Heart right ventricle (tissue), 16 donors: ENCODE measurements around the gene ACOX3. TPM values are rescaled to one million over a fixed set of nuclear protein-coding genes. Genes with fewer than 3 reads are reported as not detected.
A peak's percentile ranks its signal among the peaks of the same experiment; 100 is the strongest.

Experiments used
- ATAC-seq, 8 donors: fragments of 200-7000 bp; cut with Tn5 transposase; one replicate each; pipeline ENCODE4 v1.9.1; 2020; ENCODE audit warnings: mild to moderate bottlenecking in 8 of 8, moderate library complexity in 8 of 8, moderate number of reproducible peaks in 1 of 8
- DNase-seq, 2 donors: peaks; one replicate each; pipeline ENCODE4 v3.0.0-alpha.2; 2020
- H3K27ac ChIP-seq, 10 donors: fragments of 200-600 bp; sonication (generic) in 2 of 10; one replicate each; pipeline versions ENCODE4 v1.5.0 to v1.8.0; 2020 to 2022; ENCODE audit warnings: mild to moderate bottlenecking in 3 of 10
- H3K27me3 ChIP-seq, 7 donors: fragments of 200-600 bp; one replicate each; pipeline ENCODE4 v1.8.0; 2021 to 2022; ENCODE audit warnings: mild to moderate bottlenecking in 2 of 7
- H3K36me3 ChIP-seq, 9 donors: fragments of 200-600 bp; sonication (generic) in 1 of 9; one replicate each; pipeline versions ENCODE4 v1.5.0 to v1.8.0; 2020 to 2022; ENCODE audit warnings: mild to moderate bottlenecking in 2 of 9
- H3K4me1 ChIP-seq, 9 donors: fragments of 200-600 bp; sonication (generic) in 1 of 9; one replicate each; pipeline versions ENCODE4 v1.5.0 to v1.8.0; 2020 to 2022; ENCODE audit warnings: mild to moderate bottlenecking in 4 of 9
- H3K4me3 ChIP-seq, 10 donors: fragments of 200-600 bp; sonication (generic) in 2 of 10; one replicate each; pipeline versions ENCODE4 v1.5.0 to v1.8.0; 2020 to 2022; ENCODE audit warnings: mild to moderate bottlenecking in 7 of 10, moderate library complexity in 2 of 10
- H3K9me3 ChIP-seq, 11 donors: fragments of 200-600 bp in 10 of 11; sonication (generic) in 2 of 11; one replicate each; pipeline versions ENCODE4 v1.5.0 to v1.8.0; 2013 to 2022; ENCODE audit warnings: mild to moderate bottlenecking in 2 of 11, control low read depth in 1 of 11, moderate library complexity in 1 of 11
- CTCF ChIP-seq, 9 donors: fragments of 200-600 bp; sonication (generic) in 2 of 9; IDR thresholded peaks; one replicate each; pipeline versions ENCODE4 v1.5.0 to v1.8.0; 2021 to 2022; ENCODE audit warnings: antibody characterized with exemption in 9 of 9, mild to moderate bottlenecking in 5 of 9, moderate library complexity in 1 of 9
- WGBS, 2 donors: extraction: QIAGEN DNeasy Blood & Tissue Kit; methylation state at CpG; one replicate each; pipeline ENCODE4 v1.1.7; 2013; ENCODE audit warnings: inconsistent platforms in 1 of 2; 5-methylcytosine and 5-hydroxymethylcytosine counted together
- intact Hi-C, 10 donors: fragments of 100-400 bp; cut with DNase I; formaldehyde crosslinking; loops; one replicate each; pipeline versions ENCODE4 v1.11.1 to v1.14.2; 2022
- polyA plus RNA-seq, 2 donors: library from polyadenylated mRNA; stranded (reverse); fragments of 200-250 nt; gene quantifications; one replicate each; pipeline ENCODE4 v1.2.3, GENCODE V29; 2013
- total RNA-seq, 10 donors: library from RNA; stranded (reverse); fragmentation: NEBNext Ultra II Directional in 3 of 10; extraction: Animal tissue kit (Norgen Biotek cat#: 25700) in 3 of 10; gene quantifications; one replicate each; pipeline versions ENCODE4 v1.2.1 to v1.2.4, GENCODE V29; 2021 to 2023
- donor health status: Arrhythmogenic right ventricular cardiomyopathy.
- donor health status: ischemic (EF 13 %, LVEDD 7.1; RV severe dilation, severe dysfunction).
- donor health status: healthy with polysubstance abuse.
- donor health status: DM: no; HTN: yes; CAD: no.
- donor health status: DM: no; HTN: no; CAD: no.
- donor health status: ischemic (EF 25% LVEDD 6.9; RV normal size, moderate dysfunction).
- donor health status: ischemic (EF 25% LVEDD 5.7; RV mildly dilated, moderate dysfunction).
- donor health status: healthy.
- donor health status: DM: yes; HTN: yes; CAD: no.
- donor health status: Ischemic cardiomyopathy.
- donor health status: ischemic (EF 35%, LVEDD 5.7; RV mildly dilated, moderate dysfunction).
- donor health status: nonischemic (EF 11% LVEDD 7.7; RV severe dilation, severe dysfunction).
- donor health status: DM: yes; HTN: yes; CAD: no.
- donor health status: PGD.
- donor health status: ischemic (EF 29% LVEDD 5.4; RV normal size, mild dysfunction).
- donor health status: nonischemic (EF 23%, LVEDD 6.1; RV moderate dilation, normal function).

Gene ACOX3
- total and polyA plus RNA-seq, 12 donors, result 17.9 to 28.9 (median 25.4) TPM

GRCh38 chr4:8369426-8370105 is 71.0 kb downstream of the ACOX3 start:
- Histone ChIP-seq H3K9me3 (peaks cover 0 to 5% (median 0%) of the 10 kb centered on the region in 11 donors), H3K36me3 (peaks cover 0 to 56% (median 15%) of the 10 kb centered on the region in 9 donors), H3K27ac (peak overlapping the region in 3 of 10 donors; percentile 4 to 44 (median 29)), H3K4me3 (no peak overlapping the region), H3K27me3 (no peaks in the 10 kb centered on the region), H3K4me1 (peaks cover 0 to 13% (median 0%) of the 10 kb centered on the region in 9 donors)
- intact Hi-C loops, result loop anchor here in 1 of 10 donors (10.0 kb wide), 1 partner anchor 525 kb away; no protein-coding TSS in a partner anchor
- no peak for TF ChIP-seq CTCF (IDR thresholded peaks at IDR 0.05)
- no peak for DNase-seq
- whole genome bisulfite sequencing, 2 donors, result 95 to 98% methylated on average over 13 of the region's 13 CpGs
- ATAC-seq, result no peak

GRCh38 chr4:8368998-8369397 is 71.5 kb downstream of the ACOX3 start:
- Histone ChIP-seq H3K27ac (no peak overlapping the region), H3K4me1 (peaks cover 0 to 18% (median 0%) of the 10 kb centered on the region in 9 donors), H3K9me3 (peaks cover 0 to 5% (median 0%) of the 10 kb centered on the region in 11 donors), H3K27me3 (no peaks in the 10 kb centered on the region), H3K4me3 (no peak overlapping the region), H3K36me3 (peaks cover 0 to 55% (median 15%) of the 10 kb centered on the region in 9 donors)
- WGBS, 2 donors, result 90 to 98% methylated on average over 12 of the region's 12 CpGs
- intact Hi-C loops, result loop anchor here in 1 of 10 donors (10.0 kb wide), 1 partner anchor 526 kb away; no protein-coding TSS in a partner anchor
- TF ChIP-seq CTCF (IDR thresholded peaks at IDR 0.05), result no peak
- ATAC-seq (no peak), DNase-seq (no peak)

- Histone ChIP-seq H3K27ac (no peak overlapping the region), H3K4me1 (peaks cover 0 to 25% (median 0%) of the 10 kb centered on the region in 9 donors), H3K36me3 (peaks cover 0 to 49% (median 15%) of the 10 kb centered on the region in 9 donors), H3K27me3 (no peaks in the 10 kb centered on the region), H3K9me3 (peaks cover 0 to 5% (median 0%) of the 10 kb centered on the region in 11 donors), H3K4me3 (no peak overlapping the region)
- DNase-seq, result no peak
- intact Hi-C loops, result loop anchor here in 1 of 10 donors (10.0 kb wide), 1 partner anchor 527 kb away; no protein-coding TSS in a partner anchor
- ATAC-seq, result no peak
- WGBS, 2 donors, result 84 to 85% methylated on average over 12 of the region's 12 CpGs
- TF ChIP-seq CTCF (IDR thresholded peaks at IDR 0.05), result no peak
These were observed 72.5 kb downstream of the ACOX3 start for GRCh38 chr4:8368061-8368481.

- Histone ChIP-seq H3K9me3 (peaks cover 0 to 12% (median 0%) of the 10 kb centered on the region in 11 donors), H3K27me3 (no peaks in the 10 kb centered on the region), H3K4me3 (no peak overlapping the region), H3K27ac (no peak overlapping the region), H3K36me3 (peaks cover 0 to 45% (median 15%) of the 10 kb centered on the region in 9 donors), H3K4me1 (peaks cover 0 to 30% (median 0%) of the 10 kb centered on the region in 9 donors)
- 88 to 91% methylated on average over 17 of the region's 17 CpGs for WGBS, 2 donors
- DNase-seq, result no peak
- TF ChIP-seq CTCF (IDR thresholded peaks at IDR 0.05), result no peak
- intact Hi-C loops, result loop anchor here in 1 of 10 donors (10.0 kb wide), 1 partner anchor 528 kb away; no protein-coding TSS in a partner anchor
- ATAC-seq, result no peak
These were observed 73.9 kb downstream of the ACOX3 start for GRCh38 chr4:8366601-8367000.
